AG09319 (cell line): ENCODE results near the gene C3orf18.

Experiments used
- DNase-seq: peaks from one replicate; pipeline ENCODE4 v3.0.0-alpha.2; 2010; ENCODE audit warnings: low read depth; ENCODE audit errors: extremely low read depth
- CTCF ChIP-seq: IDR thresholded peaks from 2 replicates; pipeline ENCODE4 v1.5.1; 2011; ENCODE audit warnings: low read depth, mild to moderate bottlenecking, inconsistent platforms, low read length, moderate library complexity

C3orf18 gene

GRCh38 chr3:50585919-50586762, 18.6 kb upstream of the C3orf18 start:
- no peak for TF ChIP-seq CTCF
- DNase-seq, result no peak

GRCh38 chr3:50584391-50584790, 16.8 kb upstream of the C3orf18 start:
- no peak for DNase-seq
- no peak for TF ChIP-seq CTCF

GRCh38 chr3:50583897-50584296, 16.4 kb upstream of the C3orf18 start:
- TF ChIP-seq CTCF, result no peak
- no peak for DNase-seq

GRCh38 chr3:50582083-50582482, 14.5 kb upstream of the C3orf18 start:
- TF ChIP-seq CTCF, result no peak
- DNase-seq, result no peak

- DNase-seq, result no peak
- no peak for TF ChIP-seq CTCF
Observed at GRCh38 chr3:50581459-50581842, 13.9 kb upstream of the C3orf18 start.

- TF ChIP-seq CTCF, result no peak
- no peak for DNase-seq
Observed at GRCh38 chr3:50580683-50581458, 13.3 kb upstream of the C3orf18 start.

GRCh38 chr3:50577348-50577747, 9.8 kb upstream of the C3orf18 start:
- TF ChIP-seq CTCF, result no peak
- DNase-seq, result no peak
